Neural cell (in vitro differentiated cells): ENCODE measurements around the gene SIGLEC5.

Experiments used
- CTCF ChIP-seq: fragments of 450-650 bp; IDR thresholded peaks from 2 replicates; pipeline ENCODE4 v1.5.1; 2014; ENCODE audit warnings: antibody characterized with exemption, mild to moderate bottlenecking, moderate library complexity; ENCODE audit not compliant: poor library complexity, severe bottlenecking
- MXI1 ChIP-seq: fragments of 450-650 bp; conservative IDR thresholded peaks from 2 replicates; pipeline ENCODE4 v1.6.1; 2014; ENCODE audit warnings: antibody characterized with exemption, mild to moderate bottlenecking; ENCODE audit not compliant: poor library complexity, severe bottlenecking
- REST ChIP-seq: IDR thresholded peaks from 2 replicates; pipeline ENCODE4 v1.6.1; 2012; ENCODE audit warnings: borderline replicate concordance
- TAF1 ChIP-seq: IDR thresholded peaks from 2 replicates; pipeline ENCODE4 v1.6.1; 2012; ENCODE audit warnings: low read depth

- TF ChIP-seq CTCF (no peak), REST (no peak), MXI1 (no peak), TAF1 (no peak)
Measured at GRCh38 chr19:51571599-51571998, 58.6 kb downstream of the SIGLEC5 start.
